ENCODE measurements around the gene NIT1. TPM values are rescaled to one million over a fixed set of nuclear protein-coding genes. Genes with fewer than 3 reads are reported as not detected.

The NIT1 gene
- total and polyA plus RNA-seq, 8 donors = 8.8 to 77.9 (median 24.1) TPM

- 66 to 79% (median 77%) methylated on average over 4 of the region's 4 CpGs for WGBS, 5 donors
- TF ChIP-seq EP300 (IDR thresholded peaks at IDR 0.05) = no peak
- TF ChIP-seq POLR2AphosphoS5 (IDR thresholded peaks at IDR 0.05) = no peak
- no peak for TF ChIP-seq CTCF (IDR thresholded peaks at IDR 0.05)
- TF ChIP-seq POLR2A (IDR thresholded peaks at IDR 0.05) = no peak
- Histone ChIP-seq H3K27ac (peak overlapping the region in 1 of 5 donors; percentile 10), H3K36me3 (peaks cover 58 to 72% (median 71%) of the 10 kb centered on the region in 4 donors), H3K9me3 (no peaks in the 10 kb centered on the region), H3K4me3 (no peak overlapping the region), H3K27me3 (no peaks in the 10 kb centered on the region), H3K4me1 (peaks cover 21 to 48% (median 36%) of the 10 kb centered on the region in 4 donors)
- intact Hi-C loops (cut with DNase I; ENCODE audit: low total_unique reads) = no loop called here
- no peak for DNase-seq
Observed at GRCh38 chr1:161121834-161122233, 3.9 kb downstream of the NIT1 start.

GRCh38 chr1:161122967-161123366 is 5.1 kb downstream of the NIT1 start:
- 87 to 91% (median 88%) methylated on average over 6 of the region's 6 CpGs for WGBS, 5 donors
- no peak for DNase-seq
- Histone ChIP-seq H3K4me3 (no peak overlapping the region), H3K27me3 (no peaks in the 10 kb centered on the region), H3K4me1 (peaks cover 16 to 53% (median 39%) of the 10 kb centered on the region in 4 donors), H3K9me3 (no peaks in the 10 kb centered on the region), H3K36me3 (peaks cover 64 to 84% (median 82%) of the 10 kb centered on the region in 4 donors), H3K27ac (no peak overlapping the region)
- intact Hi-C loops (cut with DNase I; ENCODE audit: low total_unique reads) = no loop called here
- TF ChIP-seq POLR2A (IDR thresholded peaks at IDR 0.05) = no peak
- no peak for TF ChIP-seq EP300 (IDR thresholded peaks at IDR 0.05)
- no peak for TF ChIP-seq CTCF (IDR thresholded peaks at IDR 0.05)
- no peak for TF ChIP-seq POLR2AphosphoS5 (IDR thresholded peaks at IDR 0.05)

GRCh38 chr1:161127649-161128048 is 9.7 kb downstream of the NIT1 start:
- WGBS, 5 donors = 75 to 91% (median 80%) methylated on average over 2 of the region's 2 CpGs
- TF ChIP-seq POLR2AphosphoS5 (IDR thresholded peaks at IDR 0.05) (no peak), POLR2A (IDR thresholded peaks at IDR 0.05) (no peak)
- H3K27ac ChIP-seq = peak overlapping the region in 1 of 5 donors; percentile 38

GRCh38 chr1:161128591-161129420 is 10.9 kb downstream of the NIT1 start:
- Histone ChIP-seq H3K27me3 (no peaks in the 10 kb centered on the region), H3K4me3 (no peak overlapping the region), H3K9me3 (no peaks in the 10 kb centered on the region), H3K36me3 (peaks cover 39 to 62% (median 61%) of the 10 kb centered on the region in 4 donors), H3K27ac (no peak overlapping the region), H3K4me1 (peaks cover 21 to 60% (median 48%) of the 10 kb centered on the region in 4 donors)
- intact Hi-C loops (cut with DNase I; ENCODE audit: low total_unique reads) = no loop called here
- 90 to 96% (median 93%) methylated on average over 4 of the region's 4 CpGs for WGBS, 5 donors
- DNase-seq = no peak
- TF ChIP-seq POLR2A (IDR thresholded peaks at IDR 0.05) (no peak), EP300 (IDR thresholded peaks at IDR 0.05) (no peak), CTCF (IDR thresholded peaks at IDR 0.05) (no peak), POLR2AphosphoS5 (IDR thresholded peaks at IDR 0.05) (no peak)

More at GRCh38 chr1:161127649-161128048, 9.7 kb downstream of the NIT1 start:
- H3K9me3 ChIP-seq = no peaks in the 10 kb centered on the region
- H3K4me3 ChIP-seq = no peak overlapping the region
- intact Hi-C loops (cut with DNase I; ENCODE audit: low total_unique reads) = no loop called here
- no peaks in the 10 kb centered on the region for H3K27me3 ChIP-seq
- peaks cover 17 to 54% (median 42%) of the 10 kb centered on the region in 4 donors for H3K4me1 ChIP-seq
- peaks cover 50 to 73% (median 73%) of the 10 kb centered on the region in 4 donors for H3K36me3 ChIP-seq
- no peak for DNase-seq
